Kidney epithelial cell (primary cell): Measurements from ENCODE around the gene NTM. TPM values are rescaled to one million over a fixed set of nuclear protein-coding genes. Genes with fewer than 3 reads are reported as not detected.

Experiments used
- DNase-seq: peaks from one replicate; pipeline ENCODE4 v3.0.0-alpha.2; 2010; ENCODE audit warnings: low read depth
- H3K27me3 ChIP-seq: 2 replicates; pipeline ENCODE4 v1.6.0; 2011; ENCODE audit warnings: low read length; ENCODE audit not compliant: control insufficient read depth, insufficient read depth
- H3K36me3 ChIP-seq: 2 replicates; pipeline ENCODE4 v1.5.1; 2011; ENCODE audit warnings: low read length; ENCODE audit not compliant: control insufficient read depth, insufficient read depth
- H3K4me3 ChIP-seq: 2 replicates; pipeline ENCODE4 v1.5.1; 2011; ENCODE audit warnings: low read depth, mild to moderate bottlenecking, control low read depth, low read length
- total RNA-seq: library from RNA; depleted of rRNA; stranded (reverse); fragments of >200 nt; gene quantifications from 2 replicates; pipeline ENCODE4 v1.2.3, GENCODE V29; 2015
- TF ChIP-seq, protein P1 (sequence below): IDR thresholded peaks from 2 replicates; pipeline ENCODE4 v1.5.1; 2011; ENCODE audit warnings: mild to moderate bottlenecking, moderate library complexity, low read length, control low read depth, inconsistent platforms; ENCODE audit not compliant: insufficient read depth, poor library complexity, severe bottlenecking

NTM gene
- total RNA-seq, 1 donor from 2014 or later: 111 TPM

DNA sequence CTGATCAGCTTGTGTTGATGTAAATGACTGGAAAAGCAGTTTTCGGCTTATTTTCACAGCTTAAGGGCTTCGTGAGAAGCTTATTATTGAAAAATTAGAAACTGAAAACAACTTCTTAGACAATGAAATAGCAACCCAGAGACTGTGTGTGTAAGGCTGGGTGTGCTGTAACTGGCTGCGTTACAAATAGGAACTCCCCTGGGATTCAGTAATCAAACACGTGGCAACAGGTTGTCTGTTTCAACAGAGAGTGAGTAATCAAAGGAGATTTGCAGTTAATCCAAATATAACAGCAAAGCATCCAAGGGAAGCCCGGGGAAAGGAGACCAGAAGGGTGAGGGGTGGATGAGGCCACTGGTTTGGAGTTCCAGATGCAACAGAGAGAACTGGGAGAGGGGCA lies 19.2 kb downstream of the NTM start:
- no peak for DNase-seq

DNA sequence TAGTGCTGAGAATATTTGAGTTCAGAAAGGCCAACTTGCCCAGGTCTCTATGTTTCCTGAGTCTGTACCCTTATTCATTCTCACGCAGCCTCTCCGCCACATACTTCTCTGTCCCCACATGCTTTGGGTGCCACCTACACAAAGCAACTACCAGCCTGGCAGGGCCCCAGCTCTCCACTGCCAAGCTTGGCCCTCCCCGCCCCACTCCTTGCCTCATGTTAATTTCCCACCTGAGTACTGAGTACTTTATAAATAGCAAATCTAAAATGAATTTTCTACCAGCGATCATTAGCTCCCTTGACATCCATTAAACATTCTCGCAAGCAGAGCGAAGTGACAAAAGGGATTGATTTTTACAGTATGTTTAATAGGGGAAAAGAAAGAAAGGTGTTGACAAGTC lies 20.8 kb downstream of the NTM start:
- no peaks in the 10 kb centered on the region for H3K36me3 ChIP-seq
- TF ChIP-seq, protein P1, sequence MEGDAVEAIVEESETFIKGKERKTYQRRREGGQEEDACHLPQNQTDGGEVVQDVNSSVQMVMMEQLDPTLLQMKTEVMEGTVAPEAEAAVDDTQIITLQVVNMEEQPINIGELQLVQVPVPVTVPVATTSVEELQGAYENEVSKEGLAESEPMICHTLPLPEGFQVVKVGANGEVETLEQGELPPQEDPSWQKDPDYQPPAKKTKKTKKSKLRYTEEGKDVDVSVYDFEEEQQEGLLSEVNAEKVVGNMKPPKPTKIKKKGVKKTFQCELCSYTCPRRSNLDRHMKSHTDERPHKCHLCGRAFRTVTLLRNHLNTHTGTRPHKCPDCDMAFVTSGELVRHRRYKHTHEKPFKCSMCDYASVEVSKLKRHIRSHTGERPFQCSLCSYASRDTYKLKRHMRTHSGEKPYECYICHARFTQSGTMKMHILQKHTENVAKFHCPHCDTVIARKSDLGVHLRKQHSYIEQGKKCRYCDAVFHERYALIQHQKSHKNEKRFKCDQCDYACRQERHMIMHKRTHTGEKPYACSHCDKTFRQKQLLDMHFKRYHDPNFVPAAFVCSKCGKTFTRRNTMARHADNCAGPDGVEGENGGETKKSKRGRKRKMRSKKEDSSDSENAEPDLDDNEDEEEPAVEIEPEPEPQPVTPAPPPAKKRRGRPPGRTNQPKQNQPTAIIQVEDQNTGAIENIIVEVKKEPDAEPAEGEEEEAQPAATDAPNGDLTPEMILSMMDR: no peak
- no peak for DNase-seq
- no peaks in the 10 kb centered on the region for H3K27me3 ChIP-seq
- H3K4me3 ChIP-seq: no peak overlapping the region

More for the DNA sequence above, 19.2 kb downstream of the NTM start:
- no peak overlapping the region for H3K4me3 ChIP-seq
- TF ChIP-seq, protein P1: no peak
- H3K36me3 ChIP-seq: no peaks in the 10 kb centered on the region
- H3K27me3 ChIP-seq: no peaks in the 10 kb centered on the region

DNA sequence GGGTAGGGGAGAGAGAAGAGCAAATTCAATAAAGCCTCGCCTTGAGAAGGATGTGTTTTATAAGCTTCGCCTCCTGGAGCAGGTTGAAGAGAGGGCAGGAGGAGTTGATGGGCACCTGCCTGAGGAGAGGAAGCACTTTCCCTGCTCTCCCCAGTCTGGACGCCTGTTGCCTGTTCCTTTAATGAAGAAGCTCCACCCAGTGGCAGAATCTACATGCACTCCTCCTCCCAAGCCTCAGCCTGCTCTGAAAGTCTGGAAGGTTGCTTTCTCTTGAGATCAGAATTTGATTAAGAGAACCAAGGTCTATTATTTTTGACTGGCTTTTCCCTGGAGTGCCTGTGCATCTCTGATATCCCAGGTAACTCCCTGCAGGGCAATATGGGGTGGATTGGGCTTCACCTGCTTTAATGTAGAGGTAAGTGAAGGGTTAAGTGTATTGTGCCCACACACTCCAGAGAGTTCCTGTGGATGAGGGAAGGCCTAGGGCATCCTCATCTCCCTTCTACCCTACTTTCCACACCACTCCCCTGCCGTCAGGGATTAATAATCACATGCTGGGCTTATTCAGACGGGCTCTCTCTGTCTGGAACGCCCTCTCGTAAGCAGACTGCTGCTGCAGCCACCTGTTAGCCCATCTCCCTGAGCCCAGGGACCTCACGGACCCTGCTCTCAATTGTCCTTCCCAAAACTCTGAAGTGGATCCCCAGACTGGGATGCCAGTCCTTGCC lies 22.3 kb downstream of the NTM start:
- Histone ChIP-seq H3K36me3 (no peaks in the 10 kb centered on the region), H3K4me3 (no peak overlapping the region), H3K27me3 (no peaks in the 10 kb centered on the region)
- TF ChIP-seq, protein P1: no peak
- no peak for DNase-seq

DNA sequence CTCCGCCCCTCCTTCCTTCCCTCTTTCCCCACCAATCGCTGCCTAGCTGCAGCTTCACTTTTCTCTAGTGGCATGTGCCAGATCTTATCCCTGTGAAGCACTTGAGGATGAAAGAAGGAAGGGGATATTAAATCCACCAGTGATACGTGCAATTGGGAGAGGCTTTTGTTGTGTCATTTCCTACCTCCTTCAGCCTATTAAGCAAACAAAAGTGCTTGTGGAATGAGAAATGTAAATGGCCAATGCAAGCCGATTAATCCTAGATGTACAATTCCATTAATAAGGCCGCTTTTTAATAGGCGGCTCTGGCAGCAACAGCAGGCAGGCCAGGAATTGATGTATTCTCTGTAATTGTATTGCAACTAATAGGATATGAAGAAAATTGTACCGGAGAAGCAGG lies 23.3 kb downstream of the NTM start:
- H3K27me3 ChIP-seq: no peaks in the 10 kb centered on the region
- TF ChIP-seq, protein P1: no peak
- no peak for DNase-seq
- H3K4me3 ChIP-seq: no peak overlapping the region
- no peaks in the 10 kb centered on the region for H3K36me3 ChIP-seq

DNA sequence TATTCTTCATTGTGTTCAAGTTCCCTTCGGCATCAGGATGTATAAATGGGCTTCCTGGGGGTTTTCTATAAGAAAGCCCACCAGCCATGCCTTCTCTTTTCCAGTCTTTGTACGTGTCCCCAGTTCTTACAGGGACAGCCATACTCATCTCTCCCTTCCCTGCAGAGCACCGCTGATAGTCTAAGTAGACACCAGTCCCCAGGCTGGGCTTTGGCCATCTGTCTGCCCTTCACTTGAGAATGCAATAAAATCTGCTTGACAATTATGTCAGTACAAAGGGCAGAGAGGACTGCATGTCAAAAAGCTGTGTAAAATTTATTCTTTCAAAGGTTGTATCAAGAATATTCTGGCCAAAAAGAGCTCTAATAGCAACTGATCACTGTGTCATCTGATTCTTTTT lies 27.3 kb downstream of the NTM start:
- Histone ChIP-seq H3K27me3 (no peaks in the 10 kb centered on the region), H3K4me3 (no peak overlapping the region), H3K36me3 (no peaks in the 10 kb centered on the region)
- TF ChIP-seq, protein P1: no peak
- no peak for DNase-seq

DNA sequence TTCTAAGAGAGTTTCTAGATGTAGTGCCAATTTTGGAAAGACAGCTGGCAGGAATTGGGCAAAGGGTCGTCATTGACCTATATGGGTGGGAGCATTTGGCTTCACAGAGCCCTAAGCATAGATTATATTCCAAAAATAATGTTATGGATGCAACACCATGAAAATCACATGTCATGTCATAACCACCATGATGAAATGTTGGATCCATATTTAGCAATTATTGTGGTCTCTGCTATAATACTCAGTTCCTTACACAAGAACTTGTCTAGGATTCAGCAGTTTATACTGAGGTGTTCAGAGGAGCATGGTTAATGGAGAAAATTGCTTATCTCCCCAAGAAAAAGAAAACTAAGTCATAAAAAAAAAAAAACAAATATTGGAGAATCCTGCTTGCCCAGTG lies 31.6 kb downstream of the NTM start:
- TF ChIP-seq, protein P1: no peak
- Histone ChIP-seq H3K36me3 (no peaks in the 10 kb centered on the region), H3K27me3 (no peaks in the 10 kb centered on the region), H3K4me3 (no peak overlapping the region)
- DNase-seq: no peak
